ENCODE data around the gene PTN.
"Not testable (repeated sequence)": the region's sequence is repeated elsewhere in the genome, so short reads cannot be mapped to it uniquely, and the experiment has no call there.

Gene PTN

DNA sequence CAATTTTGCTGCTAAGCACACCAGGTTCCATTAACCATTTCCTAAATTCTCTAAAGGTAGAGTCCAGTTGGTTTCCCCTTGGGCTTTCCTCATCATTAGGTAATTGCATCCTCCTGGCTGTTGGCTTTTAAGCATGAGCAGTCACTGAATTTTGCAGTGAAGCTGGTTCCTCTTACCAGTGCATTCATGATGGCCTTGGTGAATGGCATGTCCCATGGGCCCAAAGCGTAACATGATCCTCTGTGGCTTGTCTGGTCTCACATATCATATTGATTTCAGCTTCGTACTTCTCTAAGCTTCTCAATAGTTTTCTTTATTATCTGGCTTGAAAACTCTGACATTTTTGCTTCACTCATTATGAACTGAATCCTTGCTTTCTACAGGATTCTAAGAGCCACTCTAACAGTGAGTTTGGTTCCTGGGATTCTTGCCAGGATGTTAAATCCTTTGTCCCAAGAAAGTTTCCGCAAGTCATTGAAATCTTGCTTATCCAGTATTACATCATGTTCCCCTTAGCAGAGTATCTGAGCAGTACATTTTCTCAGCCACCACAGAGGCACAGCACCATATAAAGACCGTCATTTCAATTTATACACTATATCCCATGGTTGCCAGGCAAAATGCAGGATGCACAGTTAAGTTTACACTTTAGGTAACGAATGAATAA lies 134.2 kb downstream of the PTN start:
- Mint-ChIP-seq H3K36me3 (ENCODE audit: low read depth) (no peaks in the 10 kb centered on the region), H3K4me1 (peaks cover 5% of the 10 kb centered on the region), H3K4me3 (no peak overlapping the region), H3K27me3 (ENCODE audit: low read depth, poor library complexity) (no peaks in the 10 kb centered on the region), H3K9me3 (peaks cover 17% of the 10 kb centered on the region), H3K27ac (peak overlapping the region; percentile 54)
- TF ChIP-seq, protein P1, sequence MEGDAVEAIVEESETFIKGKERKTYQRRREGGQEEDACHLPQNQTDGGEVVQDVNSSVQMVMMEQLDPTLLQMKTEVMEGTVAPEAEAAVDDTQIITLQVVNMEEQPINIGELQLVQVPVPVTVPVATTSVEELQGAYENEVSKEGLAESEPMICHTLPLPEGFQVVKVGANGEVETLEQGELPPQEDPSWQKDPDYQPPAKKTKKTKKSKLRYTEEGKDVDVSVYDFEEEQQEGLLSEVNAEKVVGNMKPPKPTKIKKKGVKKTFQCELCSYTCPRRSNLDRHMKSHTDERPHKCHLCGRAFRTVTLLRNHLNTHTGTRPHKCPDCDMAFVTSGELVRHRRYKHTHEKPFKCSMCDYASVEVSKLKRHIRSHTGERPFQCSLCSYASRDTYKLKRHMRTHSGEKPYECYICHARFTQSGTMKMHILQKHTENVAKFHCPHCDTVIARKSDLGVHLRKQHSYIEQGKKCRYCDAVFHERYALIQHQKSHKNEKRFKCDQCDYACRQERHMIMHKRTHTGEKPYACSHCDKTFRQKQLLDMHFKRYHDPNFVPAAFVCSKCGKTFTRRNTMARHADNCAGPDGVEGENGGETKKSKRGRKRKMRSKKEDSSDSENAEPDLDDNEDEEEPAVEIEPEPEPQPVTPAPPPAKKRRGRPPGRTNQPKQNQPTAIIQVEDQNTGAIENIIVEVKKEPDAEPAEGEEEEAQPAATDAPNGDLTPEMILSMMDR (IDR thresholded peaks at IDR 0.05): no peak
- DNase-seq: peak; percentile 12

DNA sequence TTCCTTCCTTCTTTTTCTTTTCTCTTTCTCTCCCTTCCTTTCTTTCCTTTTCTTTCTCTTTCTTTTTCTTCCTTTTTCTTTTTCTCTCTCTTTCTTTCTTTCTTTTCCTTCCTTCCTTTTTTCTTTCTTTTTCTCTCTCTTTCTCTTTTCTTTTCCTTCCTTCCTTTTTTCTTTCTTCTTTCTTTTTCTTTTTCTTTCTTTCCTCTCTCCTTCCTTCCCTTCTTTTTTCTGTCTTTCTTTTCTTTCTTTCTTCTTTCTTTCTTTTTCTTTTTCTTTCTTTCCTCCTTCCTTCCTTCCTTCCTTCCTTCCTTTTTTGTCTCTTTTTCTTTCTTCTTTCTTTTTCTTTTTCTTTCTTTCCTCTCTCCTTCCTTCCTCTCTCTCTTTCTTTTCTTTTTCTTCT lies 136.8 kb downstream of the PTN start:
- DNase-seq: no peak
- H3K4me3 Mint-ChIP-seq: no peak overlapping the region
- H3K27me3 Mint-ChIP-seq (ENCODE audit: low read depth, poor library complexity): no peaks in the 10 kb centered on the region
- no peak overlapping the region for H3K27ac Mint-ChIP-seq
- H3K9me3 Mint-ChIP-seq: peaks cover 17% of the 10 kb centered on the region
- no peaks in the 10 kb centered on the region for H3K36me3 Mint-ChIP-seq (ENCODE audit: low read depth)
- peaks cover 5% of the 10 kb centered on the region for H3K4me1 Mint-ChIP-seq
- TF ChIP-seq, protein P1 (IDR thresholded peaks at IDR 0.05): no peak

DNA sequence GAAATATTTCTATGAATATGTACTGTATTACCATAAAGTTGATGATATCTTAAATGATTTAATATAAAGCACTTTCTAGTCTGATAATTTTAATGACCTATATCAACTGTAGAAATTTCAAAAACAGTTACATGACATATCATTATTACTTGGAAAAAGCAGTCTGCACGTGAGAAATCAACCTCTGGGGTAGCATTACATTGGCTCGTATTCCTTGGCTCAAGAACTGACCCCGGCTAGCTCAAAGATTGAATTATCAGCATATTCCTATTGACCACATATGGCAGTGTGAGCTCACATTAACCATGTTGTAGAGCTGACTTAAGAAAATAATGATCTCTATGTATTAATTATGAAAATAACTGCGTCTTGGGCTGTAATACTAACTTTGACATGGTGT lies 139.3 kb downstream of the PTN start:
- Mint-ChIP-seq H3K4me3 (no peak overlapping the region), H3K9me3 (peaks cover 14% of the 10 kb centered on the region), H3K27ac (no peak overlapping the region), H3K4me1 (peaks cover 2% of the 10 kb centered on the region), H3K36me3 (ENCODE audit: low read depth) (no peaks in the 10 kb centered on the region), H3K27me3 (ENCODE audit: low read depth, poor library complexity) (no peaks in the 10 kb centered on the region)
- TF ChIP-seq, protein P1 (IDR thresholded peaks at IDR 0.05): no peak
- no peak for DNase-seq

DNA sequence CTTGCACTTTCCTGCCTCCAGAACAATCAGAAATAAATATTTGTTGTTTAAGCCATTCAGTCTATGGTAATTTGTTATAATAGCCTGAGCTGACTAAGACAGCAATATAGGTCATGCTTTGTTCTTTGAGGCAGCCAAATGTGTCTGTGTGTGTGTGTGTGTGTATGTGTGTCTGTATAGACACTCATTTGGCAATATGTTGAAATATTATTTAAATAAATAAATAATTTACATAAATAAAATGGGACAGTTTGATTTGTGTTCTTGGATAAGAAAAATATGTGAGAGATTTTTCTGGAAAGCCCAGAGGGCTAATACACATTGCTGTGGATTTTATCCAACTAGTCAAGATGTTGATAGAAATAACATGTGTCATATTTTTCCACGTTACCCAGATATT lies 140.2 kb downstream of the PTN start:
- Mint-ChIP-seq H3K4me3 (no peak overlapping the region), H3K4me1 (no peaks in the 10 kb centered on the region), H3K27ac (no peak overlapping the region), H3K9me3 (peaks cover 14% of the 10 kb centered on the region), H3K36me3 (ENCODE audit: low read depth) (no peaks in the 10 kb centered on the region), H3K27me3 (ENCODE audit: low read depth, poor library complexity) (peaks cover 3% of the 10 kb centered on the region)
- no peak for DNase-seq
- TF ChIP-seq, protein P1 (IDR thresholded peaks at IDR 0.05): no peak

DNA sequence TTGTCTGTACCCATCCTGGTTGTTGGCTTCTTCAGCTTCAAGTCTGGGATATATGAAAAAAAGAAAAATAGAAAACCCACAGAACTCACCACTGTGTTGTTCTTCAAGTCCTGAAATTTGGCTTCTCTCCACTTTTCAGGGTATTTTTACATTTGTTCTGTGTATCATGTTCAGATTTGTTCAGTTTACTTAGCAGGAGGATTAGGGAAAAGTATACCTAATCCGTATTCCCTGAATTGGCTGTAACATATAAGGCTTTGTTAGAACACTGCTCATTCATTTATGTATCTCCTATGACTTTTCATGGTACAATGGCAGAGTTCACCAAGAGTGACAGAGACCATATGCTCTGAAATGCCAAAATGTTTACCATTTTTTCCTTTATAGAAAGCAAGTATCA lies 146.9 kb downstream of the PTN start:
- no peak overlapping the region for H3K4me3 Mint-ChIP-seq
- no peaks in the 10 kb centered on the region for H3K4me1 Mint-ChIP-seq
- TF ChIP-seq, protein P1 (IDR thresholded peaks at IDR 0.05): no peak
- H3K27me3 Mint-ChIP-seq (ENCODE audit: low read depth, poor library complexity): peaks cover 3% of the 10 kb centered on the region
- H3K9me3 Mint-ChIP-seq: no peaks in the 10 kb centered on the region
- no peaks in the 10 kb centered on the region for H3K36me3 Mint-ChIP-seq (ENCODE audit: low read depth)
- no peak for DNase-seq
- H3K27ac Mint-ChIP-seq: peak overlapping the region; percentile 18

DNA sequence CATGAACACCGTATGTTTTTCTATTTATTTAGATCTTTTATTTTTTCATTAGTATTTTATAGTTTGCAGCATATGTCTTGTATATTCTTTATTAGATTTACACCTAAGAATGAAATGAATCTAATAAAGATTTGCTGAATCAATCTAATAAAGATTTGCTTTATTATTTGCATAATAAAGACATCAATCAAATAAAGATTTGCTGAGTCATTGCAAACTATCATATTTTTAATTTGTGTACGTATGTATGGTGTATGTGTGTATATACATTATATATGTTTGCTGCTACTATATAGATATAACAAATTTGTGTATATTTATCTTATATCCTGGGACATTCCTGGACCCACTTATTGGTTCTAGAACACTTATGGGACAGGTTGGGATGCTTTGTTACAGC lies 147.5 kb downstream of the PTN start:
- Mint-ChIP-seq H3K27ac (no peak overlapping the region), H3K36me3 (ENCODE audit: low read depth) (no peaks in the 10 kb centered on the region), H3K9me3 (no peaks in the 10 kb centered on the region), H3K27me3 (ENCODE audit: low read depth, poor library complexity) (peaks cover 3% of the 10 kb centered on the region), H3K4me3 (no peak overlapping the region), H3K4me1 (no peaks in the 10 kb centered on the region)
- DNase-seq: no peak
- TF ChIP-seq, protein P1 (IDR thresholded peaks at IDR 0.05): no peak

DNA sequence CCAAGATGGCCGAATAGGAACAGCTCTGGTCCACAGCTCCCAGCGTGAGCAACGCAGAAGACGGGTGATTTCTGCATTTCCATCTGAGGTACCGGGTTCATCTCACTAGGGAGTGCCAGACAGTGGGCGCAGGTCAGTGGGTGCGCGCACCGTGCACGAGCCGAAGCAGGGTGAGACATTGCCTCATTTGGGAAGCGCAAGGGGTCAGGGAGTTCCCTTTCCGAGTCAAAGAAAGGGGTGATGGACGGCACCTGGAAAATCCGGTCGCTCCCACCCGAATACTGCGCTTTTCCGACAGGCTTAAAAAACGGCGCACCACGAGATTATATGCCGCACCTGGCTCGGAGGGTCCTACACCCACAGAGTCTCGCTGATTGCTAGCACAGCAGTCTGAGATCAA lies 161.9 kb downstream of the PTN start:
- H3K4me3 Mint-ChIP-seq: not testable (repeated sequence)

More for the DNA sequence above, 161.9 kb downstream of the PTN start:
- not testable (repeated sequence) for H3K4me1 Mint-ChIP-seq; H3K27ac Mint-ChIP-seq; H3K36me3 Mint-ChIP-seq (ENCODE audit: low read depth); H3K27me3 Mint-ChIP-seq (ENCODE audit: low read depth, poor library complexity); DNase-seq
- H3K9me3 Mint-ChIP-seq: peaks cover 12% of the 10 kb centered on the region

Data from nephron progenitor cell (in vitro differentiated cells).